Adrenal gland (tissue), 5 donors: ENCODE measurements around the gene MAN2B2.

ENCODE experiments used
- CTCF ChIP-seq, 6 experiments: fragments of 450-650 bp in 4 of 6; fragments of 200-600 bp in 2 of 6; sonication (generic) in 1 of 6; IDR thresholded peaks; 1 replicate in 5 of 6; 2 replicates in 1 of 6; pipeline versions ENCODE4 v1.5.1 to v1.8.0; 2016 to 2021; ENCODE audit warnings: antibody characterized with exemption in 6 of 6, mild to moderate bottlenecking in 2 of 6, moderate library complexity in 1 of 6
- POLR2A ChIP-seq, 2 donors: fragments of 450-650 bp; IDR thresholded peaks; one replicate each; pipeline ENCODE4 v1.6.1; 2017; ENCODE audit warnings: antibody characterized with exemption in 2 of 2, mild to moderate bottlenecking in 2 of 2, moderate library complexity in 1 of 2
- donor health status: DM: no; HTN: no; CAD: no.

GRCh38 chr4:6592804-6593563 is 18.0 kb downstream of the MAN2B2 start:
- TF ChIP-seq CTCF (IDR thresholded peaks at IDR 0.05) (no peak), POLR2A (IDR thresholded peaks at IDR 0.05) (no peak)
